CD4-positive, alpha-beta T cell treated with Interleukin-6 for 4 hours (primary cell): ENCODE data around the gene CSF1.

Source experiments
- DNase-seq: peaks from one replicate; pipeline ENCODE4 v3.0.0-alpha.2; 2020; ENCODE audit warnings: mixed read lengths

The CSF1 gene

GRCh38 chr1:109923131-109923945 lies 12.7 kb downstream of the CSF1 start:
- DNase-seq = peak; percentile 23

GRCh38 chr1:109923946-109924275 lies 13.3 kb downstream of the CSF1 start:
- no peak for DNase-seq

- no peak for DNase-seq
Observed at GRCh38 chr1:109924316-109924715, 13.7 kb downstream of the CSF1 start.

GRCh38 chr1:109925159-109925990 lies 14.7 kb downstream of the CSF1 start:
- no peak for DNase-seq

- no peak for DNase-seq
Observed at GRCh38 chr1:109926662-109927300, 16.1 kb downstream of the CSF1 start.

GRCh38 chr1:109927356-109927755 lies 16.7 kb downstream of the CSF1 start:
- DNase-seq = no peak

- no peak for DNase-seq
Observed at GRCh38 chr1:109927911-109928321, 17.3 kb downstream of the CSF1 start.

GRCh38 chr1:109928591-109929111 lies 18.0 kb downstream of the CSF1 start:
- DNase-seq = no peak

- DNase-seq = no peak
Observed at GRCh38 chr1:109929170-109929569, 18.5 kb downstream of the CSF1 start.

- no peak for DNase-seq
Observed at GRCh38 chr1:109929588-109930251, 19.1 kb downstream of the CSF1 start.

- no peak for DNase-seq
Observed at GRCh38 chr1:109930252-109930993, 19.8 kb downstream of the CSF1 start.

- no peak for DNase-seq
Observed at GRCh38 chr1:109931189-109931731, 20.6 kb downstream of the CSF1 start.

- no peak for DNase-seq
Observed at GRCh38 chr1:109931911-109932636, 21.4 kb downstream of the CSF1 start.

- DNase-seq = no peak
Observed at GRCh38 chr1:109932679-109933078, 22.0 kb downstream of the CSF1 start.

- DNase-seq = no peak
Observed at GRCh38 chr1:109933856-109934711, 23.4 kb downstream of the CSF1 start.

- no peak for DNase-seq
Observed at GRCh38 chr1:109935451-109935900, 24.8 kb downstream of the CSF1 start.

- no peak for DNase-seq
Observed at GRCh38 chr1:109937738-109938137, 27.1 kb downstream of the CSF1 start.

- no peak for DNase-seq
Observed at GRCh38 chr1:109938556-109938955, 27.9 kb downstream of the CSF1 start.

- no peak for DNase-seq
Observed at GRCh38 chr1:109942434-109942833, 31.8 kb downstream of the CSF1 start.

GRCh38 chr1:109944541-109944940 lies 33.9 kb downstream of the CSF1 start:
- DNase-seq = no peak
